HepG2 (cell line): ENCODE data around the gene ERCC6. TPM values are rescaled to one million over a fixed set of nuclear protein-coding genes. Genes with fewer than 3 reads are reported as not detected.

Experiments used
- CBX1 ChIP-seq: IDR thresholded peaks from one replicate; pipeline ENCODE4 v1.6.1; 2016; ENCODE audit warnings: antibody characterized with exemption, low read depth
- IRF2 ChIP-seq: IDR thresholded peaks from 2 replicates; pipeline ENCODE4 v1.6.1; 2018; ENCODE audit warnings: missing genetic modification reagents, missing compliant biosample characterization
- MTA1 ChIP-seq: sonication (generic); formaldehyde crosslinking; IDR thresholded peaks from 2 replicates; pipeline ENCODE4 v1.4.0; 2020; ENCODE audit warnings: missing genetic modification reagents, mild to moderate bottlenecking, borderline replicate concordance
- NCOA1 ChIP-seq: sonication (generic); formaldehyde crosslinking; IDR thresholded peaks from 2 replicates; pipeline ENCODE4 v1.9.0; 2021; ENCODE audit warnings: missing genetic modification reagents
- SMYD3 ChIP-seq: sonication (generic); formaldehyde crosslinking; IDR thresholded peaks from 2 replicates; pipeline ENCODE4 v1.8.1; 2023; ENCODE audit warnings: mild to moderate bottlenecking, missing genetic modification reagents
- SNAPC2 ChIP-seq: sonication (generic); formaldehyde crosslinking; IDR thresholded peaks from 2 replicates; pipeline ENCODE4 v1.8.1; 2022; ENCODE audit warnings: mild to moderate bottlenecking, missing genetic modification reagents
- SYNCRIP ChIP-seq: fragments of 200-400 bp; formaldehyde crosslinking; IDR thresholded peaks from 2 replicates; pipeline ENCODE4 v1.6.1; 2018; ENCODE audit warnings: mild to moderate bottlenecking, low read depth, low read length; ENCODE audit not compliant: insufficient read depth
- ZBTB20 ChIP-seq: sonication (generic); formaldehyde crosslinking; IDR thresholded peaks from 2 replicates; pipeline ENCODE4 v1.8.1; 2023; ENCODE audit warnings: missing genetic modification reagents, low read depth, mild to moderate bottlenecking, borderline replicate concordance
- ZMAT3 ChIP-seq: sonication (generic); formaldehyde crosslinking; conservative IDR thresholded peaks from 2 replicates; pipeline ENCODE4 v1.7.0; 2021; ENCODE audit warnings: missing genetic modification reagents
- ZNF17 ChIP-seq: sonication (generic); formaldehyde crosslinking; IDR thresholded peaks from 2 replicates; pipeline ENCODE4 v1.5.0; 2020; ENCODE audit warnings: mild to moderate bottlenecking, missing genetic modification reagents
- ZNF367 ChIP-seq: sonication (generic); formaldehyde crosslinking; IDR thresholded peaks from 2 replicates; pipeline ENCODE4 v1.4.0; 2020; ENCODE audit warnings: missing genetic modification reagents, borderline replicate concordance
- ZNF451 ChIP-seq: sonication (generic); formaldehyde crosslinking; IDR thresholded peaks from 2 replicates; pipeline ENCODE4 v1.5.0; 2020; ENCODE audit warnings: mild to moderate bottlenecking, missing genetic modification reagents
- ZNF788 ChIP-seq: sonication (generic); formaldehyde crosslinking; IDR thresholded peaks from 2 replicates; pipeline ENCODE4 v1.5.0; 2020; ENCODE audit warnings: mild to moderate bottlenecking, missing genetic modification reagents, borderline replicate concordance
- ZNF850 ChIP-seq: sonication (generic); formaldehyde crosslinking; conservative IDR thresholded peaks from 2 replicates; pipeline ENCODE4 v1.9.0; 2021; ENCODE audit warnings: mild to moderate bottlenecking, missing genetic modification reagents
- ZSCAN31 ChIP-seq: sonication (generic); formaldehyde crosslinking; IDR thresholded peaks from 2 replicates; pipeline ENCODE4 v1.5.0; 2020; ENCODE audit warnings: low read depth, mild to moderate bottlenecking, missing genetic modification reagents
- polyA plus RNA-seq, 8 experiments: library from polyadenylated mRNA; depleted of rRNA in 3 of 8; stranded (reverse) in 7 of 8; unstranded in 1 of 8; fragments of >200 nt; fragmentation: Illumina TruSeq in 4 of 8; extraction: Trizol in 4 of 8; gene quantifications; 2 replicates each; pipeline versions ENCODE4 v1.2.1 to v1.2.3, GENCODE V29; 2011 to 2016; ENCODE audit warnings: low read depth in 4 of 8, missing spikeins in 1 of 8, mixed read lengths in 1 of 8; ENCODE audit not compliant: insufficient read depth in 1 of 8
- total RNA-seq, 5 experiments: library from RNA; depleted of rRNA; stranded (reverse); fragments of >200 nt; fragmentation: Illumina TruSeq; extraction: Trizol; gene quantifications; 2 replicates each; pipeline ENCODE4 v1.2.3, GENCODE V29; 2016; ENCODE audit warnings: low read depth in 1 of 5
- TF ChIP-seq, protein P1 (sequence below): sonication (generic); formaldehyde crosslinking; IDR thresholded peaks from 2 replicates; pipeline ENCODE4 v1.8.1; 2023; ENCODE audit warnings: mild to moderate bottlenecking, missing genetic modification reagents, borderline replicate concordance
- TF ChIP-seq, protein P2 (sequence below): sonication (generic); formaldehyde crosslinking; IDR thresholded peaks from 2 replicates; pipeline ENCODE4 v1.5.1; 2020; ENCODE audit warnings: missing genetic modification reagents, mild to moderate bottlenecking, borderline replicate concordance
- TF ChIP-seq, protein P3 (sequence below), 2 experiments: fragments of 450-650 bp in 1 of 2; sonication (generic) in 1 of 2; formaldehyde crosslinking in 1 of 2; IDR thresholded peaks; 2 replicates each; pipeline versions ENCODE4 v1.6.1 to v1.8.0; 2016 to 2022; ENCODE audit warnings: antibody characterized with exemption in 1 of 2, mild to moderate bottlenecking in 1 of 2, missing genetic modification reagents in 1 of 2

The ERCC6 gene
- total and polyA plus RNA-seq, 2 of the 13 experiments (the other 11 are each of a cell fraction or from before 2014, with no cell fraction given) = 5.1 to 9.8 TPM

DNA sequence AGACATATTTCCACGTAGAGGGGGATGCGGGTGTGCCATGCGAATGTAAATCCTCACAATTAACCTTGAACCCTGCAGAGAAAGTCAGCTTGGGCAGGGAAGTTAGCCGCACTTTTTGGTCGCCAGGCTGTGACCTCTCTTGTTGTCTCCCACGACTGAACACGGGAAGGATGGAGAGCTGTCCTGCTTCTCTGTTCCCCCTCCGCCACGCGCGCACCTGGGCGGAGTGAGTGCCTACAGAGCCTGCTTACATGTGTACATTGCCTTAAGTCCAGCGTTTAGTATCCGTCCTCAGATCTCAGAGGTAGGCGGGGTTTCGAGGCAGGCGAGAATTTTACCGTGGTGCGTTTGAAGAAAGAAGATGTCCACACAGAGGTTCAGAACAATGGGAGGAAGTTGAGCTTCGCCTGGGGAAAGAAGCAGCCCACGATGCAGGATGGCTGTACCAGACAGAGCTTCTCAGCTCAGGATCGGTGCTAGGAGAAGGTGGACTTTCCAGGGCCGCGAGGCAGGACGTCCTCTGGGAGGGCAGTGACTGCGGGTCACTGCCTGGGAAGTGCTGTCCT is 482 bp upstream of the ERCC6 start (continued):
- TF ChIP-seq ZNF451 (CRISPR knock-in tag) (no peak), ZNF850 (CRISPR knock-in tag) (0 out of 2 replicates have a peak, but pooled peaks have one; percentile 36), SYNCRIP (no peak), IRF2 (CRISPR knock-in tag) (no peak; the same call in 1 of the 2 replicates), ZNF17 (CRISPR knock-in tag) (no peak), ZMAT3 (CRISPR knock-in tag) (no peak), CBX1 (no peak), NCOA1 (CRISPR knock-in tag) (no peak), ZSCAN31 (CRISPR knock-in tag) (0 out of 2 replicates have a peak, but pooled peaks have one; percentile 4), ZBTB20 (0 out of 2 replicates have a peak, but pooled peaks have one; percentile 1), ZNF788 (CRISPR knock-in tag) (peak; percentile 5), MTA1 (CRISPR knock-in tag) (no peak), ZNF367 (CRISPR knock-in tag) (no peak), SMYD3 (peak; percentile 33; the same call in 1 of the 2 replicates), SNAPC2 (CRISPR knock-in tag) (no peak; the same call in 1 of the 2 replicates)
- TF ChIP-seq, protein P1, sequence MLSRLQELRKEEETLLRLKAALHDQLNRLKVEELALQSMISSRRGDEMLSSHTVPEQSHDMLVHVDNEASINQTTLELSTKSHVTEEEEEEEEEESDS (CRISPR knock-in tag) = no peak
- TF ChIP-seq, protein P2, sequence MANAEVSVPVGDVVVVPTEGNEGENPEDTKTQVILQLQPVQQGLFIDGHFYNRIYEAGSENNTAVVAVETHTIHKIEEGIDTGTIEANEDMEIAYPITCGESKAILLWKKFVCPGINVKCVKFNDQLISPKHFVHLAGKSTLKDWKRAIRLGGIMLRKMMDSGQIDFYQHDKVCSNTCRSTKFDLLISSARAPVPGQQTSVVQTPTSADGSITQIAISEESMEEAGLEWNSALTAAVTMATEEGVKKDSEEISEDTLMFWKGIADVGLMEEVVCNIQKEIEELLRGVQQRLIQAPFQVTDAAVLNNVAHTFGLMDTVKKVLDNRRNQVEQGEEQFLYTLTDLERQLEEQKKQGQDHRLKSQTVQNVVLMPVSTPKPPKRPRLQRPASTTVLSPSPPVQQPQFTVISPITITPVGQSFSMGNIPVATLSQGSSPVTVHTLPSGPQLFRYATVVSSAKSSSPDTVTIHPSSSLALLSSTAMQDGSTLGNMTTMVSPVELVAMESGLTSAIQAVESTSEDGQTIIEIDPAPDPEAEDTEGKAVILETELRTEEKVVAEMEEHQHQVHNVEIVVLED = no peak; the same call in 1 of the 2 replicates
- TF ChIP-seq, protein P3, sequence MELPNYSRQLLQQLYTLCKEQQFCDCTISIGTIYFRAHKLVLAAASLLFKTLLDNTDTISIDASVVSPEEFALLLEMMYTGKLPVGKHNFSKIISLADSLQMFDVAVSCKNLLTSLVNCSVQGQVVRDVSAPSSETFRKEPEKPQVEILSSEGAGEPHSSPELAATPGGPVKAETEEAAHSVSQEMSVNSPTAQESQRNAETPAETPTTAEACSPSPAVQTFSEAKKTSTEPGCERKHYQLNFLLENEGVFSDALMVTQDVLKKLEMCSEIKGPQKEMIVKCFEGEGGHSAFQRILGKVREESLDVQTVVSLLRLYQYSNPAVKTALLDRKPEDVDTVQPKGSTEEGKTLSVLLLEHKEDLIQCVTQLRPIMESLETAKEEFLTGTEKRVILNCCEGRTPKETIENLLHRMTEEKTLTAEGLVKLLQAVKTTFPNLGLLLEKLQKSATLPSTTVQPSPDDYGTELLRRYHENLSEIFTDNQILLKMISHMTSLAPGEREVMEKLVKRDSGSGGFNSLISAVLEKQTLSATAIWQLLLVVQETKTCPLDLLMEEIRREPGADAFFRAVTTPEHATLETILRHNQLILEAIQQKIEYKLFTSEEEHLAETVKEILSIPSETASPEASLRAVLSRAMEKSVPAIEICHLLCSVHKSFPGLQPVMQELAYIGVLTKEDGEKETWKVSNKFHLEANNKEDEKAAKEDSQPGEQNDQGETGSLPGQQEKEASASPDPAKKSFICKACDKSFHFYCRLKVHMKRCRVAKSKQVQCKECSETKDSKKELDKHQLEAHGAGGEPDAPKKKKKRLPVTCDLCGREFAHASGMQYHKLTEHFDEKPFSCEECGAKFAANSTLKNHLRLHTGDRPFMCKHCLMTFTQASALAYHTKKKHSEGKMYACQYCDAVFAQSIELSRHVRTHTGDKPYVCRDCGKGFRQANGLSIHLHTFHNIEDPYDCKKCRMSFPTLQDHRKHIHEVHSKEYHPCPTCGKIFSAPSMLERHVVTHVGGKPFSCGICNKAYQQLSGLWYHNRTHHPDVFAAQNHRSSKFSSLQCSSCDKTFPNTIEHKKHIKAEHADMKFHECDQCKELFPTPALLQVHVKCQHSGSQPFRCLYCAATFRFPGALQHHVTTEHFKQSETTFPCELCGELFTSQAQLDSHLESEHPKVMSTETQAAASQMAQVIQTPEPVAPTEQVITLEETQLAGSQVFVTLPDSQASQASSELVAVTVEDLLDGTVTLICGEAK (IDR thresholded peaks at IDR 0.05) = no peak
- TF ChIP-seq, protein P3 (CRISPR knock-in tag; IDR thresholded peaks at IDR 0.05) = no peak; the same call in 1 of the 2 replicates
